SK-N-SH (cell line): Measurements from ENCODE around the gene LCNL1.

Experiments used
- EP300 ChIP-seq, 2 experiments: IDR thresholded peaks; 2 replicates each; pipeline versions ENCODE4 v1.4.0 to v1.6.1; 2012; ENCODE audit warnings: borderline replicate concordance in 1 of 2, low read depth in 1 of 2, low read length in 1 of 2
- FOXM1 ChIP-seq: IDR thresholded peaks from 2 replicates; pipeline ENCODE4 v1.4.0; 2012; ENCODE audit warnings: low read depth, mild to moderate bottlenecking
- RAD21 ChIP-seq: IDR thresholded peaks from 2 replicates; pipeline ENCODE4 v1.6.1; 2012; ENCODE audit warnings: mild to moderate bottlenecking, low read length
- TF ChIP-seq, protein P1 (sequence below): fragments of 200-600 bp; sonication (generic); IDR thresholded peaks from 2 replicates; pipeline ENCODE4 v1.6.1; 2017; ENCODE audit warnings: antibody characterized with exemption, mild to moderate bottlenecking, moderate library complexity

DNA sequence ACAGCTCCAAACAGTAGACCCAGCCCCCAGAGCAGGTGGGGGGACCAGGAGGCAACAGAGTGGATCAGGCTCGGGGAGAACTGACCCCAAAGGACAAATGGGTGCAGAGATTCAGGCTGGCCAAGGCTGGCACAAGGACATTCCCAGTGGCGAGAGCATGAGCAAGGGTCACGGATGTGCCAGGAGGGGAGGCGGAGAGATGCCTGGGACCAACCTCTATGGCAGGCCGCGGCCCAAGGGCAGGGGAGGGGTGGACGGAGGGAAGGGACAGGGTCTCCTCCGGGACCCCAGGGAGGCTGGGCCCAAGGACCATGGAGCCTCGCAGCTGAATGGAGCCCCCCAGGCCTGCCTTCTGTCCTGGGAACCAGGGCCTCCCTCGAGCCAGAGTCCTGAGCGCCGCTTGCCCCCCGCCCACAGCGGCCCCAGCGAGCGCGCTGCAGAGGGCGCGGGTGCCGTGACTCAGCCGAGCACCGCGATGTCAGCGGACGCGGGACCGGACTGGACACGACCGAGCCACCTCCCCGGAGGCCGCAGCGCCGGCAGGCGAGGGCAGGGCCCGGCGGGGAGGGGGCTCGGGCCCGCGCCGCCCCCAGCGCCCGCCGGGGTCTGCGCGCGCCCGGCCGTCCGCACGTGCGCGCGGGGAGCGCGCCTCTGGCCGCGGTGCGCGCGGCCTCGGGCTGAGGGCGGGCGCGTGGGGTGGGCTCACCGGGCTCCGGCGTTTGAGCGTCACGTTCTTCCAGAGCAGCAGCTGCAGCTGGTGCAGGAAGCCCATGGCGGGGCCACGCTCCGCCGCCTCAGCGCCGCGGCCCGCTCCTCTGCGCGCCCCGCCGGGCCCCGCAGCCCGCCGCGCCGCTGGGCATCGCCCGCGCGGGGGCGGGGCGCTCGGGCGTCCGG lies 44.8 kb downstream of the LCNL1 start, which contains the start of gene ABCA2:
- TF ChIP-seq EP300 (IDR thresholded peaks at IDR 0.05; ENCODE audit: borderline replicate concordance in 1 of 2, low read depth in 1 of 2, low read length in 1 of 2) (no peak), FOXM1 (no peak), RAD21 (no peak)
- TF ChIP-seq, protein P1, sequence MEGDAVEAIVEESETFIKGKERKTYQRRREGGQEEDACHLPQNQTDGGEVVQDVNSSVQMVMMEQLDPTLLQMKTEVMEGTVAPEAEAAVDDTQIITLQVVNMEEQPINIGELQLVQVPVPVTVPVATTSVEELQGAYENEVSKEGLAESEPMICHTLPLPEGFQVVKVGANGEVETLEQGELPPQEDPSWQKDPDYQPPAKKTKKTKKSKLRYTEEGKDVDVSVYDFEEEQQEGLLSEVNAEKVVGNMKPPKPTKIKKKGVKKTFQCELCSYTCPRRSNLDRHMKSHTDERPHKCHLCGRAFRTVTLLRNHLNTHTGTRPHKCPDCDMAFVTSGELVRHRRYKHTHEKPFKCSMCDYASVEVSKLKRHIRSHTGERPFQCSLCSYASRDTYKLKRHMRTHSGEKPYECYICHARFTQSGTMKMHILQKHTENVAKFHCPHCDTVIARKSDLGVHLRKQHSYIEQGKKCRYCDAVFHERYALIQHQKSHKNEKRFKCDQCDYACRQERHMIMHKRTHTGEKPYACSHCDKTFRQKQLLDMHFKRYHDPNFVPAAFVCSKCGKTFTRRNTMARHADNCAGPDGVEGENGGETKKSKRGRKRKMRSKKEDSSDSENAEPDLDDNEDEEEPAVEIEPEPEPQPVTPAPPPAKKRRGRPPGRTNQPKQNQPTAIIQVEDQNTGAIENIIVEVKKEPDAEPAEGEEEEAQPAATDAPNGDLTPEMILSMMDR = no peak
